ENCODE results near the gene GREM1.

DNA sequence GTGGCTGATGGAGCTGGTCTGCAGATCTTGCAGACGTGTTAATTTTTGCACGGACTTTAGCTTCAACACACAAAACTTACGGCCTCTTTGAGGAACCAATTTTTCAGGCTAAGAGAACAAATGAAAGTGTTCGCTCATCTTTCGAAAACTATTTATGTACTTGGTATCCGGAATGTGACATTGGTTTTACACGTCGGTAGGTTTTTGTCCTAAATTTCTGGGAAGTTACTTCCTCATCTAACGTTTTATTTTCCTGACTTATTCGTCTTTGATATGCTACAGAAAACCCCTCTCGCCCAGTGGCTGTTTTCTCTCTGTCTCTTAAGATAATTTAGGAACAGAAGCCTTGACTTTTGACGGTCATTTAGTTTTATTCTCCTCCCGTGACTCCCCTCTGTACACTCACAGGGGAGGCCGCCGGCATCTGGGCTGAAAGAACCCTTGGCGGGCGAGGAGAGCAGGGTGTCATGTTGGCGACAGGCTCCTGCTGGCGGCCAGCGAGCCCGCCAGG is 834 bp upstream of the GREM1 start:
- TF ChIP-seq EZH2 (IDR thresholded peaks at IDR 0.05; ENCODE audit: borderline replicate concordance) (peak; percentile 76), CTCF (IDR thresholded peaks at IDR 0.05; ENCODE audit: poor library complexity) (no peak)
